SU-DHL-6 (cell line): ENCODE data around the gene NQO2.

Experiments
- H2AFZ ChIP-seq: fragments of 200-600 bp; sonication (generic); 2 replicates; pipeline ENCODE4 v1.6.1; 2014; ENCODE audit warnings: low read depth, mild to moderate bottlenecking, moderate library complexity, mixed read lengths, antibody characterized with exemption, low read length; ENCODE audit not compliant: severe bottlenecking
- H3F3A ChIP-seq: fragments of 200-600 bp; shearing (Covaris generic); 2 replicates; pipeline ENCODE4 v1.6.0; 2016; ENCODE audit warnings: antibody characterized with exemption, mild to moderate bottlenecking; ENCODE audit not compliant: insufficient read depth
- H3K27ac ChIP-seq: fragments of 200-600 bp; sonication (generic); 2 replicates; pipeline ENCODE4 v1.5.1; 2016; ENCODE audit warnings: low read depth, mild to moderate bottlenecking, low read length, moderate library complexity, mixed read lengths
- H3K27me3 ChIP-seq: fragments of 200-600 bp; sonication (generic), shearing (Covaris generic); 2 replicates; pipeline ENCODE4 v1.6.0; 2014; ENCODE audit warnings: mild to moderate bottlenecking, low read length
- H3K36me3 ChIP-seq: fragments of 200-600 bp; sonication (generic); 2 replicates; pipeline ENCODE4 v1.6.1; 2014; ENCODE audit warnings: mild to moderate bottlenecking, low read length, mixed read lengths
- H3K4me2 ChIP-seq: fragments of 300-600, 200-600 bp; shearing (Covaris generic), sonication (generic); 2 replicates; pipeline ENCODE4 v1.6.0; 2014; ENCODE audit warnings: low read length, low read depth, mild to moderate bottlenecking; ENCODE audit not compliant: poor library complexity, severe bottlenecking
- H3K4me3 ChIP-seq: fragments of 200-600 bp; sonication (generic); 2 replicates; pipeline ENCODE4 v1.5.1; 2014; ENCODE audit warnings: antibody characterized with exemption, low read length, mild to moderate bottlenecking, mixed read lengths; ENCODE audit not compliant: insufficient read depth, poor library complexity, severe bottlenecking
- H3K79me2 ChIP-seq: fragments of 200-600 bp; sonication (generic); 2 replicates; pipeline ENCODE4 v1.6.1; 2014; ENCODE audit warnings: mild to moderate bottlenecking, low read length, moderate library complexity; ENCODE audit not compliant: insufficient read depth
- H3K9ac ChIP-seq: fragments of 200-600 bp; sonication (generic); 2 replicates; pipeline ENCODE4 v1.7.0; 2014; ENCODE audit warnings: mild to moderate bottlenecking, low read length
- H3K9me2 ChIP-seq: fragments of 200-600 bp; sonication (generic); replicated peaks from 2 replicates; pipeline ENCODE4 v1.6.1; 2014; ENCODE audit warnings: low read length; ENCODE audit not compliant: insufficient read depth
- H3K9me3 ChIP-seq: fragments of 200-600 bp; sonication (generic); 2 replicates; pipeline ENCODE4 v1.6.1; 2014; ENCODE audit warnings: low read length, mixed read lengths; ENCODE audit not compliant: insufficient read depth
- H4K20me1 ChIP-seq: fragments of 200-600 bp; sonication (generic); 2 replicates; pipeline ENCODE4 v1.6.1; 2014; ENCODE audit warnings: low read depth, mild to moderate bottlenecking, antibody characterized with exemption, low read length, moderate library complexity, mixed read lengths
- EZH2phosphoT487 ChIP-seq: fragments of 200-600 bp; sonication (generic), shearing (Covaris generic); conservative IDR thresholded peaks from 2 replicates; pipeline ENCODE4 v1.6.1; 2018; ENCODE audit warnings: mild to moderate bottlenecking, antibody characterized with exemption, low read length, moderate library complexity, mixed read lengths
- TF ChIP-seq, protein P1 (sequence below): fragments of 200-600 bp; sonication (generic); IDR thresholded peaks from one replicate; pipeline ENCODE4 v1.5.1; 2017; ENCODE audit warnings: antibody characterized with exemption, mild to moderate bottlenecking, low read length, moderate library complexity; ENCODE audit not compliant: insufficient read depth, poor library complexity, severe bottlenecking

NQO2 gene

DNA sequence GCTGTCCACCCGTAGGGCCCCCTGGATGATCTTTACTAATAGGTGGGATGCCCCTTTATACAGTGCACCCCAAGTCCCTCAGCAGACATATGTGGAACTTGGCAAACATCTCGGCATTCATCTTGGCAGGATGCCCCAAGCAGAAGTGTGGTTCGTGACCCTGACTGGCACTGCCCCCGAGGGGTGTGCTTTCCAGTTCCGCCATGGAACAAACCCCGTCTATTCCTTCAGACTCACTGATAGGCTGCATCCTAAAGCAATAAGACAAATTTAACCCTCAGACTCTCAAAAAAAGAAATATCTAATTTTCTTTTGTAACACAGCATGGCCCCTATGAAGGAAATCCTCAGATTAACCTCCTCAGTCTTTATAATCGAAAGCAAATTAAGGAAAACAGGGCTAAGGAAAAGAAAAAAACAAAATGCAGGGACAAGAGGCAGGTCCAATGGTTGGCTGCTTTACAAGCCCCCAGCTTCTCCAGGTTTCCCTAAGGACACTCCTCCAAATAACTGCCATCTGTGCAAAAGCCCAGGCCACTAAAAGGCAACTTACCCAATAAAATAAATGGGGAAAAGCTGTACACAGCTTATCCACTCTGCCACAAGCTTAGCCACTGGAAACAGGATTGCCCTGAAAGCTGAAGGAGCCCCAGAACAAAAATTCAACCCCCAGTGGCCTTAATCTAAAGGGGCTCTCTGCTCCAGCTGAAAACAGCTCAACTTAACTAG is 38.1 kb downstream of the NQO2 start:
- Histone ChIP-seq H3K9me3 (no peaks in the 10 kb centered on the region), H3K9me2 (no peaks in the 10 kb centered on the region), H3K27ac (no peak overlapping the region), H3F3A (no peaks in the 10 kb centered on the region), H3K4me2 (no peak overlapping the region), H3K27me3 (no peaks in the 10 kb centered on the region), H3K36me3 (no peaks in the 10 kb centered on the region), H4K20me1 (no peaks in the 10 kb centered on the region), H3K4me3 (no peak overlapping the region), H2AFZ (no peak overlapping the region), H3K79me2 (no peaks in the 10 kb centered on the region), H3K9ac (no peak overlapping the region)
- TF ChIP-seq EZH2phosphoT487 = no peak
- TF ChIP-seq, protein P1, sequence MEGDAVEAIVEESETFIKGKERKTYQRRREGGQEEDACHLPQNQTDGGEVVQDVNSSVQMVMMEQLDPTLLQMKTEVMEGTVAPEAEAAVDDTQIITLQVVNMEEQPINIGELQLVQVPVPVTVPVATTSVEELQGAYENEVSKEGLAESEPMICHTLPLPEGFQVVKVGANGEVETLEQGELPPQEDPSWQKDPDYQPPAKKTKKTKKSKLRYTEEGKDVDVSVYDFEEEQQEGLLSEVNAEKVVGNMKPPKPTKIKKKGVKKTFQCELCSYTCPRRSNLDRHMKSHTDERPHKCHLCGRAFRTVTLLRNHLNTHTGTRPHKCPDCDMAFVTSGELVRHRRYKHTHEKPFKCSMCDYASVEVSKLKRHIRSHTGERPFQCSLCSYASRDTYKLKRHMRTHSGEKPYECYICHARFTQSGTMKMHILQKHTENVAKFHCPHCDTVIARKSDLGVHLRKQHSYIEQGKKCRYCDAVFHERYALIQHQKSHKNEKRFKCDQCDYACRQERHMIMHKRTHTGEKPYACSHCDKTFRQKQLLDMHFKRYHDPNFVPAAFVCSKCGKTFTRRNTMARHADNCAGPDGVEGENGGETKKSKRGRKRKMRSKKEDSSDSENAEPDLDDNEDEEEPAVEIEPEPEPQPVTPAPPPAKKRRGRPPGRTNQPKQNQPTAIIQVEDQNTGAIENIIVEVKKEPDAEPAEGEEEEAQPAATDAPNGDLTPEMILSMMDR = no peak

DNA sequence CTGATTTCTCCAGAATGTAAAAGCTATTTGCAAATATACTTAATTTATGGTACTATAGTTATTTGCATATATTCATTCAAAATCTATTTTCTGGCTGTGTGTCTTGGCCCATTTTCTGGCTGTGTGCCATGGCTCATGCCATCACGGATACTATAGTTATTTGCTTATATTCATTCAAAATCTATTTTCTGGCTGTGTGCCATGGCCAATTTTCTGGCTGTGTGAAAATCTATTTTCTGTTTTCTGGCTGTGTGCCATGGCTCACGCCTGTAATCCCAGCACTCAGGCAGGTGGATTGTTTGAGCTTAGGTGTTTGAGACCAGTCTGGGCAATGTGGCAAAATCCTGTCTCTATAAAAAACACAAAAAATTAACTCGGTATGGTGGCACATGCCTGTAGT is 39.7 kb downstream of the NQO2 start:
- Histone ChIP-seq H3K79me2 (no peaks in the 10 kb centered on the region), H3K27ac (no peak overlapping the region)

GRCh38 chr6:3041147-3041546 is 41.5 kb downstream of the NQO2 start:
- no peaks in the 10 kb centered on the region for H3K9me2 ChIP-seq
- H4K20me1 ChIP-seq = no peaks in the 10 kb centered on the region
- no peaks in the 10 kb centered on the region for H3F3A ChIP-seq
- no peak overlapping the region for H3K4me3 ChIP-seq
- no peaks in the 10 kb centered on the region for H3K36me3 ChIP-seq
- no peak overlapping the region for H3K9ac ChIP-seq
- no peak overlapping the region for H3K27ac ChIP-seq
- TF ChIP-seq, protein P1 = no peak
- no peak for TF ChIP-seq EZH2phosphoT487
- H3K27me3 ChIP-seq = no peaks in the 10 kb centered on the region
- no peaks in the 10 kb centered on the region for H3K79me2 ChIP-seq
- no peaks in the 10 kb centered on the region for H3K9me3 ChIP-seq
- no peak overlapping the region for H3K4me2 ChIP-seq
- H2AFZ ChIP-seq = no peak overlapping the region

More for the DNA sequence above, 39.7 kb downstream of the NQO2 start:
- Histone ChIP-seq H4K20me1 (no peaks in the 10 kb centered on the region), H3K9me2 (no peaks in the 10 kb centered on the region), H3K27me3 (no peaks in the 10 kb centered on the region), H3K4me2 (no peak overlapping the region), H3F3A (no peaks in the 10 kb centered on the region), H3K36me3 (no peaks in the 10 kb centered on the region), H3K9me3 (no peaks in the 10 kb centered on the region), H3K4me3 (no peak overlapping the region), H3K9ac (no peak overlapping the region), H2AFZ (no peak overlapping the region)
- no peak for TF ChIP-seq EZH2phosphoT487

DNA sequence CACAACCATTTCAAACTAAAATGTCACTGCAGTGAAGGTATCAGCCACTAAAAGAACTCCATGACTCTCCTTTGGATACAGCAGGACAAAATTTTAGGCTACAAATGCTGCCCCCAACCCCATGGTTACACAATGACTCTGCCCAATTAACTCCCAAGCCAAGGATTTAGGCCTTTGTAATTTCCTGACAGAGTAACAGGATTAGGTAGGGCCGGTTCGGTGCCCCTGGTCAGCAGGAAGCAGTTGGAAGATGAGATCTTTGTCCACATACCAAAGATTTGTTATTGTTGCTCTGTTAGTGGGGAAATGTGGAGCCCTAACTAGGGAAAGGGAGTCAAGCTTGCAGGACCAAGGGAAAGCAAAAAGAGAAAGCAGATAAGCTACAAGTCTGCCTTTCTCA is 41.9 kb downstream of the NQO2 start:
- Histone ChIP-seq H3K27ac (no peak overlapping the region), H3K9ac (no peak overlapping the region), H3F3A (no peaks in the 10 kb centered on the region), H3K9me3 (no peaks in the 10 kb centered on the region), H4K20me1 (no peaks in the 10 kb centered on the region), H3K4me2 (no peak overlapping the region), H3K79me2 (no peaks in the 10 kb centered on the region), H3K9me2 (no peaks in the 10 kb centered on the region), H2AFZ (no peak overlapping the region), H3K4me3 (no peak overlapping the region), H3K27me3 (no peaks in the 10 kb centered on the region), H3K36me3 (no peaks in the 10 kb centered on the region)
- no peak for TF ChIP-seq EZH2phosphoT487
- TF ChIP-seq, protein P1 = no peak
